NCI-H748 treated with DMSO at 0.1 percent for 48 hours (cell line): ENCODE data around the gene GADD45B.
"Not testable (repeated sequence)": the region's sequence is repeated elsewhere in the genome, so short reads cannot be mapped to it uniquely, and the experiment has no call there.

Experiments
- DNase-seq: peaks from one replicate; lab custom pipeline; 2025; lab: John Stamatoyannopoulos, UW

The GADD45B gene

DNA sequence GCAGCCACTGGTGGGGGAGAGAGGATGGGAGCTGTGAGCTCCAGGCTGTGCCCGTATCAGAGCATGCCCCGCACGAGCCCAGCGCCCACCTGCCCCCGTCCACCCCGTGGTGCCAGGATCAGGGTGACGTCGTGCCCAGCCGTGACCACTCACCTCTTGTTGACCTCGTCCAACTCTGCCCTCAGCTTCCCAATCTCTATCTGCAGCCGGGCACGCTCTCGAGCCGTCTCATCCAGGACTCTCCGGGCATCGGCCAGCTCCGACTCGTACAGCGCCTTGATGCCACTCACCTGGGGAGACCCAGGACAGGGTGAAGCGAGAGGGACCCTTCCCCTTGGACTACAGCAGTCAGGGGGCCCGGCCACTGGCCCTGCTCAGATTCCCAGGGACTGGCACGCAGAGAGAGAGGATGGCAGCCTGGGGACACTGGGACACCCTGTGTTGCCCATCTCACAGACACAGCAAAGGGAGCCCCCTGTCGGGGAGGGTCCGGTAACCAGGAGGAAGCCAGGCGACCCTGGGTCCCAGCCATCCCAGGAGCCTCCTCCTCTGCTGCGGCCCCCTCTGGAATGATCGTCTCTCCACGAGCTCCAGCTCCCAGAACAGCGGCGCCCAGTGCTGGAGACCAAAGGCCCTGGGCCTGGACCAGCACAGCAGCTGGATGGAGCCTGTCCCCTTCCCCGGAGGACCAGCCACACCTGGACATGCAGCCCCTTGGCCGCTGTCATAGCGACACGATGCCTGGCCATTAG is 31.5 kb upstream of the GADD45B start:
- no peak for DNase-seq

- DNase-seq, result no peak
These were observed 29.5 kb upstream of the GADD45B start for GRCh38 chr19:2446381-2446780.

DNA sequence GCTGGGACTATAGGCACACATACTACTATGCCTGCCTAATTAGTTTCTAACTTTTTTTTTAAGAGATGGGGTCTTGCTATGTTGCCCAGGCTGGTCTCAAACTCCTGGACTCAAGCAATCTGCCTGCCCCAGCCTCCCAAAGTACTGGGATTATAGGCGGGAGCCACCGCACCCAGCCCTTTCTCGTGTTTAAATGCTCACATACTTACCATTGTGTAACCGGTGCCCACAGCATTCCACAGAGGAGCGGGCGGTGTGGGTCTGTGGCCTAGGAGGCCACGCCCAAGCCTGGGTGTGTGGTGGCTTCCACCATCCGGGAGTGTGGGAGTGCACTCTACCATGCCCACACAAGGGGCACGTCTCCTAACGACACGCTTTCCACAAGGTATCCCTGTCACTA is 26.9 kb upstream of the GADD45B start:
- DNase-seq, result no peak

DNA sequence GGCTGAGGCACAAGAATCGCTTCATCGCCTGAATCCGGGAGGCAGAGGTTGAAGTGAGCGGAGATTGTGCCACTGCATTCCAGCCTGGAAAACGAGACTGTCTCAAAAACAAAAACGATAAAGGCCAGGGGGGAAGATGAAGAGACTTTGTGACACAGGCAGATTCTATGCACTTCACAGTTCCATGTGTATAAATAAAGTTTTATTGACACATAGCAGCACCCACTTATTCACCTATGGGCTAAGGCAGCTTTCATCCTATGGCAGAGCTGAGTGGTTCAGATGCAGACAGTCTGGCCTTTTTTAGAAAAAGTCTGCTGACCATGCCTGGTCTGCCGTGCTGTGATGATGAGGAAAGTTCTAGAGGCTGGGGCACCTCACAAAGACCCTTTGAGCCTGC is 24.8 kb upstream of the GADD45B start:
- no peak for DNase-seq

GRCh38 chr19:2451741-2452140 is 24.2 kb upstream of the GADD45B start:
- DNase-seq, result no peak

DNA sequence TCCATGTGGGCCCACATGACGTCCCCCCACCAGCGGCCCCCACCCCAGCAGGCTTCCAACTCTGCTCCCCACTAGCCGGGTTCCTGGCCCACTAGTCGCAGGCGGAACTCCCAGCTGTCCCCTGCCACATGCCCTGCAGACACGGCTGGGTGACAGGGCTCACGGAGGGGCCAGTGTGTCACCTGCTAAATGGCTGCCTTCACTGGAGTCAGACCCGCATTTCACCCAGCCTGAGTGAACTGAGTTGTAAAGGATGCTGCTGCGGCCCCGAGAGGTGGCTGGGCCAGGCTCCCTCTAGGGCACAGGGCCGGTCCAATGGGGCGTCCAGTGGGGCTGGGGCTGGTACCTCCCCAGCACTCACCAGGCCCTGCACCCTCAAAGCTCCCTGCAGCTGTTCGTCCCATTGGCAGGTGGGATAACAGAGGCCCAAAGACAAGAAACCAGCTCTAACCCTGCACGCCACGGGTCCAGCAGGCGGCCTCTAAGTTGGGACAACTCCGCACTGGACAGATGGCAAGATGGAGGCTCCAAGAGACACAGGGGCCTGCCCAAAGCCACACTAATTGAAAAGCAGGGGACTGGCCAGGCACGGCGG is 22.4 kb upstream of the GADD45B start:
- DNase-seq, result no peak

- DNase-seq, result no peak
These were observed 21.5 kb upstream of the GADD45B start for GRCh38 chr19:2454199-2454961.

DNA sequence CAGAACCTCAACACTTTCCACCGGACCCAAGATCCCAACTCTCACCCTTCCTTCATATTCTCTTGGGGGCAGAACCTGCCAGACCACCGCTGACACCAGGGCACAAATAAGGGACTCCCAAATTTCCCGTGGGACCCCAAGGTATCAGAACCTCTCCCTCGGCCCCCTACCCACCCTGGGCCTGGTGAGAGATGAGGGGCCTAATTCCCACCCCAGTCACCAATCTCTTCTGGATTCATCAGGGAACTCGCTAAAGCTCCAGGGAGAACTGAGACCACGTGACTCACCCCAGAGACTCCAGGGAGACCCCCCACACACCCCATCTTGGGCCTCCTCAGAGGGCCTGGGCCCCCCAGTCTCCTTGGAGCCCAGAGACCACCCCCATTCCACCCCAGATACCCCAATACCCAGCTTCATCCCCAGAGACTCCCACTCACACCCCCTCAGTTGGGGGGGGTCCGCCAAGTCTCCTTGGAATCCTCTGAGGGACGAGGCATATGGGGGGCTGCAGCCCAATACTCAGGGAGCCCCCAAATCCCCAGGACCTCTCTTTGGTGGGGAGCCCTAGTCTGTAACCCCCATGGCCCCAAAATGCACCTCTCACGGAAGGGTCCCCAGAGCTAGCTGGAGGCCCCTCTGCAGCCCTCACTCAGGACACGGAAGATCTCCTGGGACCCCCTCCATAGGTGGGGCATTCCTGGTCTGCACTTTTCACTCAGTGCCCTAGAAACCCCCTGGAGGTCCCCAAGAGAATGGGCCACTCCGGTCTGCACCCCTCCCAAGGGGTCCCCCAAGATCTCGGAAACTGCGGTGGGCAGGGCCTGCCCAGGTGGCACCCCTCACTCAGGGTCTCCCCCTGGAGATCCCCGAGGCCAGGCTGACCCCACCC is 20.7 kb upstream of the GADD45B start:
- DNase-seq, result no peak

GRCh38 chr19:2455851-2456570 is 19.9 kb upstream of the GADD45B start:
- no peak for DNase-seq

GRCh38 chr19:2457394-2458037 is 18.4 kb upstream of the GADD45B start:
- DNase-seq, result no peak

- DNase-seq, result no peak
These were observed 17.9 kb upstream of the GADD45B start for GRCh38 chr19:2458054-2458453.

DNA sequence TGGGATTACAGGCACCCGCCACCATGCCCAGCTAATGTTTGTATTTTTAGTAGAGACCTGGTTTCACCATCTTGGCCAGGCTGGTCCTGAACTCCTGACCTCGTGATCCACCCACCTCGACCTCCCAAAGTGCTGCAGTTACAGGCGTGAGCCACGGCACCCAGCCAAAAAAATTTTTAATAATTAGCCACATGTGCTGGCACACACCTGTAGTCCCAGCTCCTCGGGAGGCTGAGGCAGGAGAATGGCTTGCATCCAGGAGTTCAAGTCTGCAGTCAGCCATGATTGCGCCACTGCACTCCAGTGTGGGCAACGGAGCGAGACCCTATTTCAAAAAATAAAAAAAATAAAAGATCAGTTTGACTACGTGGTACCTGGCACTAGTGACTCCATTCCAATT is 17.2 kb upstream of the GADD45B start:
- DNase-seq, result not testable (repeated sequence)

- no peak for DNase-seq
These were observed 15.7 kb upstream of the GADD45B start for GRCh38 chr19:2460245-2460644.

DNA sequence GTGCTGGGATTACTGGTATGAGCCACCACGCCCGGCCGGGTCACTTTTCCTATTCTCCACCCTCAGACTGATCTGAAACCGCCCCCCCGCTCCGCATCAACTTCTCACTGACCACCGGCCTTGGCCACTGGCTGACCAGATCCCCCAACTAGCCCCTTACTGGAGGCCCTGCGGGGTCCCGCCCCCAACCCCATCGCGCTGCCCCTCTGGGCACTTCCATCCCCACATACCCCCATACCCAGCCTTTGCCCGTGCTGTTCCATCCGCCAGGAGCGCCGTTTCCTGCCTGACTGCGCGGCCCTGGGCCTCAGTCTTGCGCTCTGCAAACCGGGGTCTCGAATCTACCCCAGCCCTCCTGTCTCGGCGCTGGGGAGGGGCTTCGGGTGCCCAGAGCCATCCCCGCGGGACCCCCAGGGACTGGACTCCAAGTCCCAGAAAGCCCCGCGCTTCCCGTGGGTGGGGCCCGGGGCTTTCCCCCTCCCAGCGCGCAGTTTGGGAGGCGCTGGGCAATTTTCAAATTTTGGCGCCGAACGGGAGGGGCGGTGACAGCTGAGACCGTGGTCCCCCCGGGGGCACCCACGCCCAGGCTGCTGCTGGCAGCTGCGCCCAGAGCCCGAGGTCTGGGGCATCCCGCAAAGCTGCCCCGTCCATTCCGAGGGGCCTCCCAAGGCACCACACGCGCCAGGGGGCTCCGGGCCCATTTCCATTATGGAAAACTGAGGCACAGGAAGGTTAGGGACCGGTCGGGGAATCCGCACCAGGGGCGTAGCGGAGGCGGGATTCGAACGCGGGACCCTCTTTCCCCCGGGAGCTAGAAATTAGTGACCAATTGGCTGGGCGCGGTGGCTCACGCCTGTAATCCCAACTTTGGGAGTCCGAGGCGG is 13.9 kb upstream of the GADD45B start:
- DNase-seq, result no peak

- DNase-seq, result no peak
These were observed 13.1 kb upstream of the GADD45B start for GRCh38 chr19:2462635-2463421.

DNA sequence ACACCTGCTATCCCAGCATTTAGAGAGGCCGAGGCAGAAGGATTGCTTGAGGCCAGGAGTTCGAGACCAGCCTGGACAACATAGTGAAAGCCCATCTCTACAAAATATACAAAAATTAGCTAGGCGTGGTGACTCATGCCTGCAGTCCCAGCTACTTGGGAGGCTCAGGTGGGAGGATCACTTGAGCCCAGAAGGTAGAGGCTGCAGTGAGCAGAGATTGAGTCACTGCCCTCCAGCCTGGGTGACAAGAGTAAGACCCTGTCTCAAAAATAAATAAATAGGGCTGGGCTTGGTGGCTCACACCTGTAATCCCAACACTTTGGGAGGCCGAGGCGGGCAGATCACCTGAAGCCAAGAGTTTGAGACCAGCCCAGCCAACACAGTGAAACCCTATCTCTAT is 12.2 kb upstream of the GADD45B start:
- DNase-seq, result not testable (repeated sequence)

DNA sequence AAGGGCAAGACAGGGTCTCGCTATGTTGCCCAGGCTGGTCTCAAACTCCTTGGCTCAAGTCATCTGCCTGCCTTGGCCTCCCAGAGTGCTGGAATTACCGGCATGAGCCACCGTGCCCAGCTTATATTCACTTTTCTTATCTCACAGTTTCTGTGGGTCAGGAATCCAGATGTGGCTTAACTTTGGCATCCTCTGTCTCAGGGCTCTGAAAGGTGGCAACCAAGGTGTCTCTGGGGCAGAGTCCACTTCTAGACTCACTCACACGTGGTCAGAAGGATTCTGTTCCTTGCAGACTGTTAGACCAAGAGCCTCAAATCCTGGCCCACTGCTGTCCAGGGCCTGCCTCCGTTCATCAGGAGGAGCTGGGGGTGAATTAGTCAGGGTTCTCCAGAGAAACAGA is 11.5 kb upstream of the GADD45B start:
- DNase-seq, result no peak

- no peak for DNase-seq
These were observed 7.3 kb upstream of the GADD45B start for GRCh38 chr19:2468596-2468995.
